Adipocyte (in vitro differentiated cells): Measurements from ENCODE around the gene C1QTNF1.

Experiments
- DNase-seq: peaks from one replicate; pipeline ENCODE4 v3.0.0-alpha.2; 2015; ENCODE audit warnings: low read depth
- H3K27me3 ChIP-seq: replicated peaks from 2 replicates; pipeline ENCODE4 v1.7.0; 2013; ENCODE audit warnings: mild to moderate bottlenecking, low read length, moderate library complexity; ENCODE audit not compliant: control insufficient read depth, insufficient read depth
- H3K36me3 ChIP-seq: 2 replicates; pipeline ENCODE4 v1.7.0; 2013; ENCODE audit warnings: low read length, mild to moderate bottlenecking, moderate library complexity; ENCODE audit not compliant: control insufficient read depth, insufficient read depth, severe bottlenecking
- H3K4me1 ChIP-seq: 2 replicates; pipeline ENCODE4 v1.7.0; 2013; ENCODE audit warnings: mild to moderate bottlenecking, low read length, moderate library complexity; ENCODE audit not compliant: control insufficient read depth, insufficient read depth
- H3K4me3 ChIP-seq: 2 replicates; pipeline ENCODE4 v1.7.0; 2013; ENCODE audit warnings: mild to moderate bottlenecking, low read length, moderate library complexity
- H3K9ac ChIP-seq: 2 replicates; pipeline ENCODE4 v1.7.0; 2013; ENCODE audit warnings: mild to moderate bottlenecking, low read length, moderate library complexity
- H3K9me3 ChIP-seq: 2 replicates; pipeline ENCODE4 v1.7.0; 2013; ENCODE audit warnings: mild to moderate bottlenecking, low read length, moderate library complexity; ENCODE audit not compliant: control insufficient read depth

C1QTNF1 gene

DNA sequence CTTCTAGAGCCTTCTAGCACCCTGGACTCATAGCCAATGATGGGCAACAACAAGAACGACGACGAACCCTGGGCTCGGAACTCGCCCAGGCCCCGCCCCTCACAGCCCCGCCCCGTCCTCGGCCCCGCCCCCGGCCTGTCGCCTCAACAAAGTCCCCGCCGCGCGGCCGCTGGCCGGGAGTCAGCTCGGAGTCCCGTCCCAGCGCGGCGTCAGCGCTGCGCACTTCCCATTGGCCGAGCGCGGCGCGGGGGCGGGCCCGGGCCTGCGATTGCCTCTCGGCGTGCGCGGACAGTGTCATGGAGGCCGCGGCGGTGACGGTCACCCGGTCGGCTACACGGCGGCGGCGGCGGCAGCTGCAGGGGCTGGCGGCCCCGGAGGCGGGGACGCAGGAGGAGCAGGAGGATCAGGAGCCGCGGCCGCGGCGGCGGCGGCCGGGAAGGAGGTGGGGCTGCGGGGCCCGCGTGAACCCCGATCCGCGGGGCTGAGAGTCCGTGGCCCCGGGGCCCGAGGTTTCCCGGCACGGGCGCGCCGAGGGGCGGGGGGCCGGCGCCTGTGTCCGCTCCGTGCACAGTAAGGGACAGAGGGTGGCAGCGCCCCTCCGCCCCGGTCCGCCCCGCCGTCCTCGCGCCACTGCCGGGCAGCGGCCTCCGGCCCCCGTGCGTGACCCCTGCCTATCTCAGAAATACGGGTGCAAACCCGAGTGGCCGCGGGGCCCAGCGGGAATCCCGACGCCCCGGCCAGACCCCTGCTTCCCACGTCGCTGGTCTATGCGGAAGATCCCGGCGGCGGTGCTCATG lies 50.9 kb downstream of the C1QTNF1 start, which contains the start of gene ENGASE:
ENGASE (plus strand) TSS at position 176 of the 797 bp plus-strand sequence; CDS start at position 297, 121 bp downstream.
- Histone ChIP-seq H3K9ac (peak within 1 kb of the TSS; percentile 91), H3K4me3 (peak within 1 kb of the TSS; percentile 87), H3K27me3 (no peaks in the 10 kb centered on the region), H3K9me3 (no peaks in the 10 kb centered on the region), H3K4me1 (peaks cover 19% of the 10 kb centered on the region), H3K36me3 (peaks cover 21% of the 10 kb centered on the region)
- DNase-seq, result peak; percentile 98

DNA sequence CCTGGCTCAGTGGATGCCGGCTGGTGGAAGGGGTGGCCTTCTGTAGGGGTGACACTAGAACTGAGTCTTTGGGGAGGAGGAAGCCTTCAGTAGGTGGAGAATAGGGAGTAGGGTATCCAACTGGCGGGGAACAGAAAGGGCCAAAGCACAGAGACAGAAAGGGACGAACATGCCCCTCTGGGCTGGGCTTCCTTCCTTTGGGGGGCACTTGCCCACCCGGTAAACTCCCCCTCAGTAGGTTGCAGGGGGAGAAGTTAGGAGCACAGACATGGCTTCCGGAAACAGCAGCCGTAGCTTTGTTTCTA lies 51.4 kb downstream of the C1QTNF1 start:
- no peak for DNase-seq
- Histone ChIP-seq H3K36me3 (peaks cover 27% of the 10 kb centered on the region), H3K4me3 (peak overlapping the region; percentile 87), H3K9me3 (no peaks in the 10 kb centered on the region), H3K27me3 (no peaks in the 10 kb centered on the region), H3K4me1 (peaks cover 19% of the 10 kb centered on the region), H3K9ac (peak overlapping the region; percentile 91)

DNA sequence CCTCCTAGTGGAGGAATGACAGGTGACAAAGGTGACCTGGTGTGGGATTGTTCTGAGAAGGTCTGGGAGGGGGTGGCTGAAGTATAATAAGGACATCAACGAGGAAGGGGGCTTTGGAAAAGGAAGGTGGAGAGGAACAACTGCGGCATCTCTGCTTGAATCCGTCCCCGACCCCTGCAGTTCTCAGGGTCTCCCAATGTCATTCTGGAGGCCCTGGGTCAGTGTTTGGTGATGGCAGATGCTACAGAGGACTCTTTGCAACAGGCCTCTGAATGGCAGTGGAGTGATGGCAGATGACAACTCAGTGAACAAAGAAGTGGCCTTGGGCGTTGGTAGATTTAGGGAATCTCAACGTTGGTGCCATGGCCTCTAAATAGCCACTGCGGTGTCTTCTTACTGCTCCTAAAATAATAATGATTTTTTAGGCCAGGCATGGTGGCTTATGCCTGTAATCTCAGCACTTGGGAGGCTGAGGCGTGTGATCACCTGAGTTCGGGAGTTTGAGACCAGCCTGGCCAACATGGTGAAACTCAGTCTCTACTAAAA lies 52.0 kb downstream of the C1QTNF1 start:
- no peak for DNase-seq
- Histone ChIP-seq H3K36me3 (peaks cover 30% of the 10 kb centered on the region), H3K9me3 (no peaks in the 10 kb centered on the region), H3K27me3 (no peaks in the 10 kb centered on the region), H3K4me1 (peaks cover 19% of the 10 kb centered on the region), H3K4me3 (peak overlapping the region; percentile 87), H3K9ac (peak overlapping the region; percentile 91)

DNA sequence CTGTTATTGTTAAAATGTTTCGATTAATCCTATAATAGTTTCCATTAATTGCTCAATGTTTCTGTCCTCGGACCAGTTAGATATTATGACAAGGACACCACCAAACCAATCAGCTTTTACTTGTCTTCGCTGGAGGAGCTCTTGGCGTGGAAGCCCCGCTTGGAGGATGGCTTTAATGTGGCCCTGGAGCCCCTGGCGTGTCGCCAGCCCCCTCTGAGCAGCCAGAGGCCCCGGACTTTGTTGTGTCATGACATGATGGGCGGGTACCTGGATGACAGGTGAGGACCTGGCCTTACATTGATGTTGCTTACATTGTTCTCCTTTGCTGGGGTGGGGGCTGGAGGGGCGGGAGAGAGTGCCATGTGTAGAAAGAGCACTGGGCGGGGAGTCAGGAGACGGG lies 53.6 kb downstream of the C1QTNF1 start:
- Histone ChIP-seq H3K9ac (no peak overlapping the region), H3K36me3 (peaks cover 39% of the 10 kb centered on the region), H3K4me1 (peaks cover 19% of the 10 kb centered on the region), H3K27me3 (no peaks in the 10 kb centered on the region), H3K4me3 (no peak overlapping the region), H3K9me3 (no peaks in the 10 kb centered on the region)
- no peak for DNase-seq

DNA sequence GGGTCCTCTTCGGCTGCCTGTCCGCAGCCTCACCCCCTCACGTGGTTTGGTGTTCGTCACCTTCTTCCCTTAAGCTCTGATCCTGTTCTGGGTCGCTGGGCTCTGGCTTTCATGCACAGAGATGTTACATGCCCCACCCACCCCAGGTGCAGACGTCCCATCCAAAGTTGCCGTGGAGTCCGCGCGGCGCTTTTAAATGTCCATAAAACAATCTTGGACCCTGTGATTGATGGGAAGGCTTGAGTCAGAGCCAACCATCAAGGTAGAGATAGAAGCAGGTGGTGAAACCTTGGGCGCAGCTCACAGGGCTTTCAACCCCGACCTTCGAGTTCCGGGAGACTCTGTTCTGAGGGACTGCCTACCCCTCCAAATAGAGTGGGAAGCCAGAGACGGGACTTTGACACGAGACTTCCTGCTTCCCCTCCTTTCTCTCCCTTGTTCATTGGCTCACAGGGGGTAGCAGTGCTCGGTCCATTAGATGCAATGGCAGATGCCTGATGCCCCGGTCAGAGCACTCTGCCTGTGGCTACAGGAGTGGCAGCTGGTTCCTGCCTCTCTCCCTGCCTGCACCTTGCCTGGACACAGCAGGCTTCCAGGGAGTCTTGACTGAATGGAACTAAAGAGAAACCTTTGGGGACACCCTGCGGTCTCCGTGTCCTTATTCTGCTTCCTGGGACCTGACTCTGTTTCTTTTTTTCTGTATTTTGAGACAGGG lies 54.7 kb downstream of the C1QTNF1 start:
- H3K27me3 ChIP-seq, result no peaks in the 10 kb centered on the region
- H3K4me1 ChIP-seq, result peaks cover 16% of the 10 kb centered on the region
- DNase-seq, result no peak
- peaks cover 49% of the 10 kb centered on the region for H3K36me3 ChIP-seq
- no peak overlapping the region for H3K4me3 ChIP-seq
- no peak overlapping the region for H3K9ac ChIP-seq
- H3K9me3 ChIP-seq, result no peaks in the 10 kb centered on the region

DNA sequence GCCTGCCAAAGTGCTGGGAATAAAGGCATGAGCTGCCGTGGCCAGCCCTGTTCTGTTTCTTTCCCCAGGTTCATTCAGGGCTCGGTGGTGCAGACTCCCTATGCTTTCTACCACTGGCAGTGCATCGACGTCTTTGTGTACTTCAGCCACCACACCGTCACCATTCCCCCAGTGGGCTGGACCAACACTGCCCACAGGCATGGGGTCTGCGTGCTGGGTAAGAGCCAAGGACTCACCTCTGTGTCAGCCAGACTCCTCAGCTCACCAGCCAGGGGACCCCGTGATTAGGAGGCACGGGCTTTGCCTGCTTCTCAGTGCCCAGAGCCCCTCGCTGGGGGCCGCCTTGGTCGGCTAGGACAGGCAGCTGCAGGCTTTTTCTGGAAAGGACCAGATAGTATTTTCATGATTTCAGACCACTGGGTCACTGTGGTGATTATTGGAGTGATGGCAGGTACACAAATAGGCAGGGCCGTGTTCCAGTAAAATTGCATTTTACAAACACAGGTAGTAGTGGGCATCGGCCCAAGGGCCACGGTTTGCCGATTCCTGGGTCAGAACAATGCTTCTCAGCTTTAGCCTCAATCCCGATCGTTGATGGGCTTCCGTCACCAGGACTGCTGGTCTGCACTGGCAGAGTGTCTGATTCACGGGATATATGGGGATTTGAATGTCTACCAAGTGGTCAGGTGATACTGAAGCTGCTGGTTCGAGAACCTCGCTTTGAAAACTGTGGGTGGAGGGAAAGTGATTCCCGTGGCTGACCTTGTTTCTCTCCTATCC lies 55.6 kb downstream of the C1QTNF1 start:
- no peaks in the 10 kb centered on the region for H3K27me3 ChIP-seq
- peaks cover 56% of the 10 kb centered on the region for H3K36me3 ChIP-seq
- no peak overlapping the region for H3K4me3 ChIP-seq
- DNase-seq, result no peak
- no peaks in the 10 kb centered on the region for H3K9me3 ChIP-seq
- peaks cover 7% of the 10 kb centered on the region for H3K4me1 ChIP-seq
- H3K9ac ChIP-seq, result no peak overlapping the region

DNA sequence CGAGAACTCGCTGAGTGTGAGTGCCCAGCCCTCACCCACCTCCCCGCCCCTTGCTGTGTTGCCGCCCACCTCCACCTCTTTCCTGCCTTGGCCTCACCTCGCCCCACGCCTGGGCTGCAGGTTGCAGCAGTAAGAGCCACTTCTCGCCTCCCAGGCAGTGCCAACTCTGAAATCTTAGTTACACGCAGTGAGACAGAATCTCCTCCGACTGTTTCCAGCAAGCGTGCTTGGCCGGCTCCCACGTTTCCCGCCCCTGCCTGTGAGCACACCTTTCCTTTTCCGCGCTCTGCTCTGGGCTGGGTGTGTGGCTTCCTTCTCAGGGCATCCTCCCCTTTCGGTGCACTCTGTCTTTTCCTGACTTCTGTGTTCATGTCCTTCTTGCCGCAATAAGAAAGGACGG lies 56.4 kb downstream of the C1QTNF1 start:
- peaks cover 64% of the 10 kb centered on the region for H3K36me3 ChIP-seq
- no peak for DNase-seq
- no peak overlapping the region for H3K4me3 ChIP-seq

DNA sequence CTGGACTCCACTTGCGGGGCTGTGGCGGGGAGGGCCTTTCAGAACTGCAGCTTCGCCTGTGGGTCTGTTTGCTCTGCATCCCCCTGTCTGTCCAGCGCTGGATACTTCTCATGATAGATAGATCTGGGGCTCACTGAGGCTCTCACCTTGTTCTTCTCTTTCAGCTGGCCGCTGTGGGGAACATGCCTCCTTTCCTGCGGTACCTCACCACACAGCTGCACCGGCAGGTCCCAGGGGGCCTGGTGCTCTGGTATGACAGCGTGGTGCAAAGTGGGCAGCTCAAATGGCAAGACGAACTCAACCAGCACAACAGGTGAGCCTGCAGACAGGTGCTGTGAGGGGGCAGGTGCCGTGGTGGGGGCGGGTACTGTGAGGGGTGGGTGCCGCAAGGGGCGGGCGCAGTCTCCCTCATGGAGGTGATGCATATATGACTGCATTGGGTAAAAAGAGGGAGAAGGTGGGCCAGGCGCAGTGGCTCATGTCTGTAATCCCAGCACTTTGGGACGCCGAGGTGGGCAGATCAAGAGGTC lies 56.9 kb downstream of the C1QTNF1 start:
- no peak for DNase-seq
- Histone ChIP-seq H3K4me3 (no peak overlapping the region), H3K36me3 (peaks cover 68% of the 10 kb centered on the region), H3K9me3 (no peaks in the 10 kb centered on the region), H3K4me1 (peaks cover 3% of the 10 kb centered on the region), H3K27me3 (no peaks in the 10 kb centered on the region), H3K9ac (no peak overlapping the region)

More for the DNA sequence above, 56.4 kb downstream of the C1QTNF1 start:
- Histone ChIP-seq H3K4me1 (peaks cover 7% of the 10 kb centered on the region), H3K9ac (no peak overlapping the region), H3K9me3 (no peaks in the 10 kb centered on the region), H3K27me3 (no peaks in the 10 kb centered on the region)

DNA sequence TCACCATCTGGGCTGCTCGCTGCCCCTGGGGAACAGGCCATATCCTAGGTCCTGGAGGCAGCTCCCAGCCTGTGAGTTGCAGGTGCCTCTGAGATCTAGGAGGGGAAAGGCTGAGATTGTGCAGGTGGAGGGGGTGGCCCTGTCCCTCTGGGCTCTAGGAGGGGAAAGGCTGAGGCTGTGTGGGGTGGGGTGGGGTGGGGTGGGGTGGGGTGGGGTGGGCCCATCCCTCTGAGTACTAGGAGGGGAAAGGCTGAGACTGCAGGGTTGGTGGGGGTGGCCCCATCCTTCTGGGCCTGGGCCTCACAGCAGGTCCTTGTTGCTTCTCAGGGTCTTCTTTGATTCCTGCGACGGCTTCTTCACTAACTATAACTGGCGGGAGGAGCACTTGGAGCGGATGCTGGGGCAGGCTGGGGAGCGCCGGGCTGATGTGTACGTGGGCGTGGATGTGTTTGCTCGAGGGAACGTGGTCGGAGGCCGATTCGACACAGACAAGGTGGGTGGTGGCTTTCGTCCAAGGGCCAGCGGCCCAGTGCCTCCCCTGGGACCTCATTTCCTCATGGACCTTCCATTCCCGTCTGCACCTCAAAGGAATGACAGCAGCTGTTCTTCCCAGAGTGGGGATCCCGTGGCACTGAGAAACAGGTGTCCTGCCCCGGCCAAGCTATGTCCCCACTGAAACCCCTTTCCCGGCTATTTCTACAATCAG lies 57.8 kb downstream of the C1QTNF1 start:
- H3K4me3 ChIP-seq, result no peak overlapping the region
- no peak for DNase-seq
- no peaks in the 10 kb centered on the region for H3K9me3 ChIP-seq
- peaks cover 77% of the 10 kb centered on the region for H3K36me3 ChIP-seq
- no peak overlapping the region for H3K9ac ChIP-seq
- H3K27me3 ChIP-seq, result no peaks in the 10 kb centered on the region
- no peaks in the 10 kb centered on the region for H3K4me1 ChIP-seq

DNA sequence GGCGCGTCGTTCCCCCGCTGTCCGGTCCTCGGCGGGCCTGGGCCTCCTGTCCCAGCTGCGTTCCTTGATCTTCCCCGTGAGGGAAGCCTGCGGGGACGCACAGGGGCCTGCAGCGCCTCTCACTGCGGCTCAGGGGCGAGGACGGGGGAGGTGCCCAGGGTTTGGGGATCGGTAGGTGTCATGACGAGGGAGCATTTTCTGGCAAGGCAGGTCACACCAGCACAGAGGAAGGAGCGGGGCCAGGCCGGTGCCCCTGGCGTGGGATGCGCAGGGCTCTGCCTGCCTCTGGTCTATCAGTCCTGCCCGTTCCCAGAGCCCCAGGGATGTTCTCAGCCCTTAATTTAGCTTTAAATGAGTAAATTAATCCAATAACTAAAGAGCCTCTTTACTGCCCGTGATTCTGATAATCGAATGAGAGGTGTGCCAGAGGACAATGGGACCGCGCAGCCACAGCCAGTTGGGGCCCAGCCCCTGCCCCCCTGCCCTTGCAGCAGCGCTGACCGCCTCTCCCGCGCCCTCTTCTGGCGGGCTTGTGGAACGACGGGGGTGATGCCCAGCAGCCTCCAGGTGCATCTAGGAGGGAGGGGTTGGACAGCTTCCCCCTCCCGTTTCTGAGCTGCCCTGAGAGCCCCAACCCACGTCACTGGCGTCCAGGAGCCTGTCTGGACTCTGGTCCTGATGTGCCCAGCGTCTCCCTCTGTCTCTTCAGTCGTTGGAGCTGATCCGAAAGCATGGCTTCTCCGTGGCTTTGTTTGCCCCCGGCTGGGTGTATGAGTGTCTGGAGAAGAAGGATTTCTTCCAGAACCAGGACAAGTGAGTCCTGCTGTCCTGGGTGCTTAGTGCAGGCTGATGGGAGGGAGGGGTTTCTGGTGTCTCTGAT lies 58.6 kb downstream of the C1QTNF1 start:
- Histone ChIP-seq H3K4me3 (no peak overlapping the region), H3K36me3 (peaks cover 74% of the 10 kb centered on the region), H3K9ac (no peak overlapping the region), H3K27me3 (no peaks in the 10 kb centered on the region), H3K9me3 (no peaks in the 10 kb centered on the region), H3K4me1 (no peaks in the 10 kb centered on the region)
- DNase-seq, result peak; percentile 65
